ENCODE data around the gene LGALS7B.
"Not testable (repeated sequence)": the region's sequence is repeated elsewhere in the genome, so short reads cannot be mapped to it uniquely, and the experiment has no call there.

- TF ChIP-seq CTCF (IDR thresholded peaks at IDR 0.05); POLR2AphosphoS5 (IDR thresholded peaks at IDR 0.05; ENCODE audit: low read depth, low read length); REST (IDR thresholded peaks at IDR 0.05; ENCODE audit: insufficient read depth in 1 of 2, low read depth in 2 of 2, low read length in 1 of 2): not testable (repeated sequence)
These were observed 18.5 kb downstream of the LGALS7B start for GRCh38 chr19:38807374-38808098.

Measured in Panc1 (cell line).